T-cell (primary cell): Measurements from ENCODE around the gene FOXI3. TPM values are rescaled to one million over a fixed set of nuclear protein-coding genes. Genes with fewer than 3 reads are reported as not detected.

Source experiments
- ATAC-seq, 4 experiments: fragments of 200-7000 bp in 3 of 4; fragments of 150-1000 bp in 1 of 4; cut with Tn5 transposase; replicated peaks in 1 of 4; 1 replicate in 3 of 4; 2 replicates in 1 of 4; pipeline ENCODE4 v1.10.0; 2021; ENCODE audit warnings: moderate library complexity in 3 of 4, mild to moderate bottlenecking in 2 of 4, moderate number of reproducible peaks in 1 of 4
- CTCF ChIA-PET, 2 donors: fragments of 300-600 bp; sonication (Branson Sonifier 250); formaldehyde crosslinking; loops; one replicate each; lab custom pipeline; 2022; ENCODE audit warnings: antibody characterized with exemption in 2 of 2; lab: Charles Lee
- POLR2A ChIA-PET, 2 donors: fragments of 300-600 bp; sonication (Branson Sonifier 250); formaldehyde crosslinking; loops; one replicate each; lab custom pipeline; 2022; ENCODE audit warnings: antibody characterized with exemption in 2 of 2; lab: Charles Lee
- DNase-seq, 35 experiments: peaks; one replicate each; pipeline versions ENCODE4 v3.0.0 to v3.0.0-alpha.2; 2013 to 2023
- H3K27ac ChIP-seq: one replicate; pipeline ENCODE4 v1.5.1; 2013; ENCODE audit warnings: low read length
- H3K27me3 ChIP-seq, 2 experiments: replicated peaks in 1 of 2; 1 replicate in 1 of 2; 2 replicates in 1 of 2; pipeline versions ENCODE4 v1.6.1 to v1.7.0; 2013; ENCODE audit warnings: low read length in 1 of 2, mixed read lengths in 1 of 2; ENCODE audit not compliant: control insufficient read depth in 2 of 2, insufficient read depth in 2 of 2; ENCODE audit errors: extremely low read depth in 1 of 2
- H3K36me3 ChIP-seq, 2 donors: 1 replicate in 1 of 2; 2 replicates in 1 of 2; pipeline versions ENCODE4 v1.6.1 to v1.7.0; 2013; ENCODE audit warnings: low read length in 1 of 2; ENCODE audit not compliant: control insufficient read depth in 2 of 2, insufficient read depth in 1 of 2; ENCODE audit errors: extremely low read depth in 1 of 2
- H3K4me1 ChIP-seq, 2 experiments: 1 replicate in 1 of 2; 2 replicates in 1 of 2; pipeline versions ENCODE4 v1.6.1 to v1.7.0; 2013; ENCODE audit warnings: low read length in 2 of 2, mixed read lengths in 1 of 2; ENCODE audit not compliant: insufficient read depth in 2 of 2, control insufficient read depth in 1 of 2; ENCODE audit errors: extremely low read depth in 1 of 2
- H3K4me3 ChIP-seq, 2 donors: 1 replicate in 1 of 2; 2 replicates in 1 of 2; pipeline versions ENCODE4 v1.5.1 to v1.7.0; 2013; ENCODE audit warnings: mild to moderate bottlenecking in 2 of 2, low read length in 1 of 2, moderate library complexity in 1 of 2; ENCODE audit not compliant: control insufficient read depth in 1 of 2; ENCODE audit errors: extremely low read depth in 1 of 2
- H3K9me3 ChIP-seq: 2 replicates; pipeline ENCODE4 v1.7.0; 2013
- H3K27ac Mint-ChIP-seq, 2 donors: one replicate each; pipeline ENCODE4 v1.8.0; 2020 to 2021; ENCODE audit warnings: mild to moderate bottlenecking in 2 of 2, mixed read lengths in 2 of 2
- H3K27me3 Mint-ChIP-seq, 2 donors: one replicate each; pipeline ENCODE4 v1.8.0; 2021 to 2022; ENCODE audit warnings: mixed read lengths in 2 of 2
- H3K36me3 Mint-ChIP-seq: one replicate; pipeline ENCODE4 v1.8.0; 2021; ENCODE audit warnings: mixed read lengths
- H3K4me1 Mint-ChIP-seq, 3 donors: one replicate each; pipeline ENCODE4 v1.8.0; 2020 to 2022; ENCODE audit warnings: mixed read lengths in 3 of 3, mild to moderate bottlenecking in 1 of 3
- H3K4me3 Mint-ChIP-seq, 3 donors: one replicate each; pipeline ENCODE4 v1.8.0; 2020 to 2022; ENCODE audit warnings: mild to moderate bottlenecking in 3 of 3, mixed read lengths in 3 of 3, moderate library complexity in 3 of 3
- H3K9me3 Mint-ChIP-seq, 3 donors: one replicate each; pipeline ENCODE4 v1.8.0; 2020 to 2022; ENCODE audit warnings: mixed read lengths in 3 of 3
- WGBS: methylation state at CpG from one replicate; pipeline ENCODE4 v1.1.5; 2013; ENCODE audit warnings: missing lambda C conversion rate; ENCODE audit not compliant: insufficient coverage; 5-methylcytosine and 5-hydroxymethylcytosine counted together
- total RNA-seq, 35 experiments: library from RNA in 6 of 35; stranded (reverse) in 6 of 35; fragments of 120-200 nt in 1 of 35; gene quantifications; one replicate each; pipeline versions ENCODE4 v1.2.1 to v1.2.4 and lab custom pipeline; 2013 to 2026

Gene FOXI3
- total RNA-seq, 5 donors from 2014 or later (not counting 1 experiment from before 2014, with no cell fraction given) = not detected

DNA sequence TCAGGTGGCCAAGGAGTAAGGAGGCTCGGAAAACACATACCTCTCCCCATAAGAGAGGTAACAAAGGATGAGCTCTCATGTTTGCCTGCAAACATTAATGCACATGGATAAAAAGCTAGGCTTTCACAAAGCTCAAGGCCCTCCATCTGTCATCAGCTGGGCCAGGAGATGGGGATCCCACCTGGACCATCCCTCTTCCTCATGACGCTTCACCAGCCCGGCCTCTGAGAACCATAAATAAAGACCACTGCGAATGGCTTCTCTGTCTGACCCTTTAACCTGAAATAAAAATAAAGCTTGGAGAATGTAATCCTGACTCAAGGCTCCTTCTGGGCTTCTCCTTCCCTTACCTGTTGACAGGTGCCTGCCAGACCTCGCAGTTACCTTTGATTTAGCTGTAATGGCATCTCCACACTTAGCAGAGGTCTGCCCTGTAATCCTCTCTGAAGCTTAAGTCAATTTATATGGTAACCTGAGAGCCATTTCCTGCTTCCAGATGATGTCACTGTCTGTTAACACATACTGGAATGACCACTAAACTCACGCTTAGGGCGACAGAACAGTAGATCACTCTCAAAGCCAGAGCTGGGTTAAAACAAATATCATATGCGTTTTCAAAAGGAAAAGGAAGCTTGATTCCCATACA, 29.3 kb upstream of the FOXI3 start:
- Mint-ChIP-seq H3K27me3 (peaks cover 8 to 19% of the 10 kb centered on the region in 2 donors), H3K27ac (no peak overlapping the region), H3K4me1 (no peaks in the 10 kb centered on the region), H3K9me3 (no peaks in the 10 kb centered on the region), H3K4me3 (no peak overlapping the region), H3K36me3 (no peaks in the 10 kb centered on the region)
- no peaks in the 10 kb centered on the region for H3K9me3 ChIP-seq
- H3K27me3 ChIP-seq = peaks cover 0 to 15% of the 10 kb centered on the region in 2 experiments
- H3K4me1 ChIP-seq = no peaks in the 10 kb centered on the region
- ATAC-seq = no peak
- no peak overlapping the region for H3K27ac ChIP-seq
- H3K36me3 ChIP-seq = no peaks in the 10 kb centered on the region
- POLR2A ChIA-PET = interaction anchor here in 1 of 2 donors (0.5 kb wide), 1 partner anchor 39 kb away, joined by 3 read pairs; no protein-coding TSS in a partner anchor
- H3K4me3 ChIP-seq = no peak overlapping the region
- no peak for DNase-seq
- WGBS = 75% methylated on average over 4 of the region's 8 CpGs
- CTCF ChIA-PET = no interaction called here

DNA sequence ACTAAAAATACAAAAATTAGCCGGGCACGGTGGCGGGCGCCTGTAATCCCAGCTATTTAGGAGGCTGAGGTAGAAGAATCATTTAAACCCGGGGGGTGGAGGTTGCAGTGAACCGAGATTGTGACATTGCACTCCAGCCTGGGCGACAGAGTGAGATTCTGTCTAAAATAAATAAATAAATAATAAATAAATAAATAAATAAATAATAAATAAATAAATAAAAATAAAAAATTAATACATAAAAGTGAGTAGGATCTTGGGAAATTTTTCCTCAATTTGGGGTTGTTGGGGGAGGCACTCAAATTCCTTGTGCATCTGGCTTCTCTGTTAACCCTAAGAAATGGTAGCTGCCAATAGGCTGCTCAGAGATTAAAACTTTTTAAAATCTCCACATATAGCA, 20.3 kb upstream of the FOXI3 start:
- ChIA-PET POLR2A (no interaction called here), CTCF (no interaction called here)
- peaks cover 0 to 10% of the 10 kb centered on the region in 2 experiments for H3K27me3 ChIP-seq
- ATAC-seq (no peak), DNase-seq (no peak)
- no peak overlapping the region for H3K27ac Mint-ChIP-seq
- no peak overlapping the region for H3K27ac ChIP-seq
- H3K9me3 Mint-ChIP-seq = peaks cover 0 to 10% (median 0%) of the 10 kb centered on the region in 3 donors
- no peaks in the 10 kb centered on the region for H3K4me1 ChIP-seq
- H3K27me3 Mint-ChIP-seq = peaks cover 15 to 18% of the 10 kb centered on the region in 2 donors
- H3K36me3 ChIP-seq = no peaks in the 10 kb centered on the region
- no peaks in the 10 kb centered on the region for H3K36me3 Mint-ChIP-seq
- no peaks in the 10 kb centered on the region for H3K4me1 Mint-ChIP-seq
- no peak overlapping the region for H3K4me3 ChIP-seq
- no peaks in the 10 kb centered on the region for H3K9me3 ChIP-seq
- no CpG with 5 or more reads among the region's 7 CpGs for WGBS
- H3K4me3 Mint-ChIP-seq = no peak overlapping the region

DNA sequence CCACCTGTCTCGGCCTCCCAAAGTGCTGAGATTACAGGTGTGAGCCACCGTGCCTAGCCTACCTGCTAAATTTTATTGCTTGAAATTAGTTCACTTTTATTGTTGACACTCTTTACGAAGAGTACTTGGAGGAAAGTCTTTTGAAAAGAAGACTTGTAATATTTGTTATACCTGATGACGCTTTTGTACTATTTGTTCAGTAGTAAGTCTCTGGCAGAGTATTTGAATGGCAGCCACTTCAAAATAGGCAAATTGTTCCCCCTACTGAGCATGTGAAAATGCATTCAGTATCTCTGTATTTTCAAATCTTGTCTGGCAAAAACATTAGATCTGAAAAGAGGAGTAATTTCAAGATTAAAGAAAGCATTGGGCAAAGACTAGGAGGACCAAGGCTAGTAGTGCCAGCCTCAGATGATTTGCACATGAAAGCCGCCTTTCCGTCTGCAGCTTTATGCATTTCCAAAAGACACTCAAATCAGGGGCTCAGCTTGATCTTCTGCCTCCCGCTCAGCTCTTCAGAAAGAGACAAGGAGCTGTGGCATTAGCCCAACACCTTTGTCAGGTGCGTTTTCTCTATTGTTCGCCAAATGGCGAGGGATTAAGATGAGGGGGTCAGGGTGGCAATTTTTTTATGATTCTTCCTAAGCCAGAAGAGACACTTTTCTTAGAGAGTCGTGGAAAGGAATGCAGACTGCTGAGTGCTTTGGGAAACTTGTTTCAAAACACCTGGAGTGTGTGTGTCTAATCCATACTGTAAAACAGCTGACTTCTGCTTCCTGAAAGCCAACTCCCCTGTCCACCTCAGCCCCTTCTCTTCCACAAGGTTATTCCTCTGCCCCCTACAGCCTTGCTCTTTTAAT, 18.8 kb upstream of the FOXI3 start:
- WGBS = 55% methylated on average over 10 of the region's 11 CpGs
- H3K4me1 Mint-ChIP-seq = no peaks in the 10 kb centered on the region
- Histone ChIP-seq H3K36me3 (no peaks in the 10 kb centered on the region), H3K27ac (no peak overlapping the region), H3K27me3 (peaks cover 0 to 10% of the 10 kb centered on the region in 2 experiments), H3K9me3 (no peaks in the 10 kb centered on the region), H3K4me3 (no peak overlapping the region), H3K4me1 (no peaks in the 10 kb centered on the region)
- H3K9me3 Mint-ChIP-seq = peaks cover 0 to 10% (median 0%) of the 10 kb centered on the region in 3 donors
- no peak overlapping the region for H3K27ac Mint-ChIP-seq
- H3K36me3 Mint-ChIP-seq = no peaks in the 10 kb centered on the region
- no peak for DNase-seq
- CTCF ChIA-PET = no interaction called here
- POLR2A ChIA-PET = no interaction called here
- H3K4me3 Mint-ChIP-seq = no peak overlapping the region
- H3K27me3 Mint-ChIP-seq = peaks cover 18 to 19% of the 10 kb centered on the region in 2 donors
- no peak for ATAC-seq

DNA sequence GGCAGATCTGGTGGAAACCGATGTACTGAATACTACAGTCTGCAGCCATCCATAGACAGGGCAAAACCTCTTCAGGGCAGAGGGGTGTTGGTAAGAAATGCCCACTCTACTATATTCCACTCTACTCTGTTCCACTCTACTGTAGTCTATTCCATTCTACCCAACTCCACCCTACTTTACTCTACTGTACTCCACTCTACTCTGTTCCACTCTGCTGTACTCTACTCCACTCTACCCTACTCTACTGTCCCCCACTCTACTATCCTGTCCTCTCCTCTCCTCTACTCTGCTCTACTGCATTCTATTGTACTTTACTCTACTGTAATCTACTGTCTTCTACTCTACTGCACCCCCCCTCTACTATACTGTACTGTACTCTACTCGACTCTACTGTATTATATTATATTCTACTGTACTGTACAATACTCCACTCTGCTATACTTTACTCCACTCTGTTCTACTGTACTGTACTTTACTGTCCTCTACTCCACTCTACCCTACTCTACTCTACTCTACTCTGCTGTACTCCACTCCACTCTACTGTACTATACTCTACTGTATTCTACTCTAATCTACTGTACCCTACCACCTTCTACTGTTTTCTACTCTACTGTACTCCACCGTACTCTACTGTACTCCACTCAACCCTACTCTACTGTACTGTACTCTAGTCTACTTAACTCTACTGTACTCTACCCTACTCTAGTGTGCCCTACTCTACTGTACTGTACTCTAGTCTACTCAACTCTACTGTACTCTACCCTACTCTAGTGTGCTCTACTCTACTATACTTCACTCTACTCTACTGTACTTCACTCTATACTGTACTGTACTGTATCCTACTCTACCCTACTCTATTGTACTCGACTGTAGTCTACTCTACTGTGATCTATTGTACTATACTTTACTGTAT, 17.0 kb upstream of the FOXI3 start:
- CTCF ChIA-PET = interaction anchor here in 1 of 2 donors (0.7 kb wide), 1 partner anchor 22 kb away, joined by 4 read pairs; no protein-coding TSS in a partner anchor
- Histone ChIP-seq H3K27me3 (peaks cover 0 to 14% of the 10 kb centered on the region in 2 experiments), H3K36me3 (no peaks in the 10 kb centered on the region), H3K4me1 (no peaks in the 10 kb centered on the region), H3K4me3 (no peak overlapping the region), H3K9me3 (no peaks in the 10 kb centered on the region), H3K27ac (no peak overlapping the region)
- H3K27ac Mint-ChIP-seq = no peak overlapping the region
- DNase-seq (no peak), ATAC-seq (peak in 1 of 4 experiments; percentile 24)
- no peaks in the 10 kb centered on the region for H3K4me1 Mint-ChIP-seq
- peaks cover 0 to 10% (median 0%) of the 10 kb centered on the region in 3 donors for H3K9me3 Mint-ChIP-seq
- no peak overlapping the region for H3K4me3 Mint-ChIP-seq
- POLR2A ChIA-PET = no interaction called here
- 100% methylated on average over 1 of the region's 4 CpGs for WGBS
- peaks cover 12 to 17% of the 10 kb centered on the region in 2 donors for H3K27me3 Mint-ChIP-seq
- no peaks in the 10 kb centered on the region for H3K36me3 Mint-ChIP-seq

DNA sequence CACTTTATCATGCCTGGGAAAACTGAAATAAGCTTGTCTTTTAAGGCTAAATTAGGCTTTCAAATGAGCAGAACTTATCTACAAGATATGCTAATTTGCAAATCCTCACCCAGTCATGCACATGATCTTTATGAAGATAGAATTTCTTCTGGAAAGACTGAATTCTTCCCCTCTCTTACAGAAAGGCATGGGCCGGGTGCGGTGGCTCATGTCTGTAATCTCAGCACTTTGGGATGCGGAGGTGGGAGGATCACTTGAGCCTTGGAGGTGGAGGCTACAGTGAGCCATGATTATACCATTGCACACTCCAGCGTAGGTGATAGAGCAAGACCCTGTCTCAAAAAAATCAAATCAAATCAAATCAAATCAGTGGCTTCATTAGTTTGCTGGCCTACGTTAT, 11.7 kb upstream of the FOXI3 start:
- ChIA-PET POLR2A (no interaction called here), CTCF (no interaction called here)
- no peaks in the 10 kb centered on the region for H3K4me1 ChIP-seq
- H3K27ac Mint-ChIP-seq = no peak overlapping the region
- no peaks in the 10 kb centered on the region for H3K36me3 Mint-ChIP-seq
- DNase-seq = no peak
- H3K9me3 ChIP-seq = no peaks in the 10 kb centered on the region
- no peak overlapping the region for H3K4me3 ChIP-seq
- no peak overlapping the region for H3K27ac ChIP-seq
- no peaks in the 10 kb centered on the region for H3K36me3 ChIP-seq
- no peak overlapping the region for H3K4me3 Mint-ChIP-seq
- H3K27me3 ChIP-seq = peaks cover 3 to 29% of the 10 kb centered on the region in 2 experiments
- H3K9me3 Mint-ChIP-seq = peaks cover 0 to 4% (median 0%) of the 10 kb centered on the region in 3 donors
- peaks cover 13 to 27% of the 10 kb centered on the region in 2 donors for H3K27me3 Mint-ChIP-seq
- no CpG with 5 or more reads among the region's 5 CpGs for WGBS
- no peak for ATAC-seq
- H3K4me1 Mint-ChIP-seq = no peaks in the 10 kb centered on the region

DNA sequence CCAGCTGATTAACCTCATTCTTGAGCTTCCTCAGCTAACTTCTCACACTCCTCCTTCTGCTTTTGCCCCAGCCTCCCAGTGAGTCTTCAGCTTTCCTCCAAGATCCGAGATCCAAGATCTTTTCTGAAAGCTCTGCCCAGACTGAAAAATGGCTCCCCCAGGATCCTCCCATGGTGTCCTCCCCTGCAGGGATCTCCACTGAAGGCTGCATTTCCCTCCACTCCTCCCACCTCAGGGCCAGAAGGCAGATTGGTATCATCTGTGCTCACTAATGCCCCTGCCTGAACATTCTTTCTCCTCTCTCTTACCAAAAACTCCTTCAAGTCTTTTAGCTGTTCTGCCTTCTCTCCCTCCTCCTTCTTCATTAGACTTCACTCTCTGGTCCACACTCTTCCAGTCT, 6.1 kb upstream of the FOXI3 start:
- no peaks in the 10 kb centered on the region for H3K9me3 Mint-ChIP-seq
- POLR2A ChIA-PET = no interaction called here
- H3K4me3 ChIP-seq = no peak overlapping the region
- no peak overlapping the region for H3K4me3 Mint-ChIP-seq
- no peaks in the 10 kb centered on the region for H3K4me1 Mint-ChIP-seq
- H3K27ac Mint-ChIP-seq = no peak overlapping the region
- H3K4me1 ChIP-seq = no peaks in the 10 kb centered on the region
- H3K27me3 ChIP-seq = peaks cover 15 to 53% of the 10 kb centered on the region in 2 experiments
- no peak overlapping the region for H3K27ac ChIP-seq
- H3K27me3 Mint-ChIP-seq = peaks cover 48 to 50% of the 10 kb centered on the region in 2 donors
- H3K36me3 ChIP-seq = no peaks in the 10 kb centered on the region
- ATAC-seq = no peak
- WGBS = 53% methylated on average over 1 of the region's 1 CpG
- CTCF ChIA-PET = interaction anchor here in 1 of 2 donors (1.2 kb wide), 1 partner anchor 9 kb away, joined by 3 read pairs; no protein-coding TSS in a partner anchor
- no peaks in the 10 kb centered on the region for H3K9me3 ChIP-seq
- DNase-seq = no peak
- H3K36me3 Mint-ChIP-seq = no peaks in the 10 kb centered on the region
